HG03095 (cell line): Measurements from ENCODE around the gene USP7.
"Not testable (repeated sequence)": the region's sequence is repeated elsewhere in the genome, so short reads cannot be mapped to it uniquely, and the experiment has no call there.

Source experiments
- ATAC-seq: cut with Tn5 transposase; IDR thresholded peaks from one replicate; pipeline ENCODE4 v1.9.1; 2021; ENCODE audit warnings: moderate library complexity; ENCODE audit not compliant: unreplicated experiment

Gene USP7

DNA sequence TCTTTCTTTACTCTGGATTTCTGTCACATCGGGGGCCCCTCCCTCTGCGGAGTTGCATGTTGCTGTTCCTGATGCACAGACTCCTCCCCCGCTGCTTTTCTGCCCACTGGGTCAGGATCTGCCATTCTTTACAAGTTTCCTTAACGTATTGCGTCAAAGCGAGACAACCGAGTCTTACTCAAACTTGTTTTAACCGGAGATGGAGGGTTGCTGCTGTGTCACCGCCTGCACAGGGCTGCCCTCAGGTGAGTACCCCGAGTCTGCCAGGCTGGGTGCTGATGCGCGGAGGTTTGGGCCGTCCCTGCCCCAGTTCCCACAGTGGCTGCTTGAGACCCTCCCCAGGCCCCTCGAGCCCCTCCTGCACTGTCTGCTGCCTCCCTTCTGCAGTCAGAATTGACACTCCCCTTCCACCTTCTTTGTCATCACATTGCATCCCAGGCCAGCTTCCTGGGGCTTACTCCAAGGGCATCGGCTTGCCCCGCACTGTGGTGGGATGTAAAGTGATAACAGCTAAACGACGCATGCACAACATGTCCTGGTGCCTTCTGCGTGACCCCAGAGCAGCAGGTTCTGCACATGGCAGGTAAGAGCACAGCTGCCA is 114.2 kb downstream of the USP7 start:
- ATAC-seq: no peak

- no peak for ATAC-seq
These were observed 114.7 kb downstream of the USP7 start for GRCh38 chr16:8848939-8849391.

GRCh38 chr16:8848231-8848938 is 115.3 kb downstream of the USP7 start:
- no peak for ATAC-seq

- no peak for ATAC-seq
These were observed 116.1 kb downstream of the USP7 start for GRCh38 chr16:8847623-8848022.

GRCh38 chr16:8847145-8847544 is 116.6 kb downstream of the USP7 start:
- no peak for ATAC-seq

- ATAC-seq: no peak
These were observed 117.2 kb downstream of the USP7 start for GRCh38 chr16:8846401-8846932.

DNA sequence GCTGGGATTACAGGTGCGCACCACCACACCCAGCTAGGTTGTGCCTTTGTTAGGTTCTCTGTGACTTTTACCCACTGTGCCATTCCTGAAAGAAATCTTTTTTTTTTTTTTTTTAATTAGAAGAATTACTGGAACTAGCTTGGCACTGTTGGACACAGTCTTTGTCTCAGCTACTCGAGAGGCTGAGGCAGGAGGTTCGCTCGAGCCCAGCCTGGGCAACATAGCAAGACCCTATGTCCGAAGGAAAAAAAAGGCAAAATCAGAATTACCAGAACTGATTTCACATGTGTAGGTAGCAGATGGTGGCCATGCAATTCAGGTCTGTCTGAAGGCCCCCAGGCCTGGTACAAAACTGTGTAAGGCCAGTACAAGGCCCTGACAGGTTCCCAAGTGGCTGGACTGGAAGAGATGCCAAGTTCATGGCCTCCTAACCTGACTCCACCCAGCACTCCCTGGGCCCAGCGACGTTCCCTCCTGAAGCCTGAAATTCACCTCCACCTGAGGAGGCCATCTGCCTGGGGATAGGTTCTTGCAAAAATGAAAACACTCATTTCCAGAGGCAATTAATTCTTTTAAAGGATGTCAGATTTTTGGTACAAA is 117.9 kb downstream of the USP7 start:
- no peak for ATAC-seq

- not testable (repeated sequence) for ATAC-seq
These were observed 120.4 kb downstream of the USP7 start for GRCh38 chr16:8843296-8843695.
